Measurements from ENCODE around the gene BDKRB2. TPM values are rescaled to one million over a fixed set of nuclear protein-coding genes. Genes with fewer than 3 reads are reported as not detected.

BDKRB2 gene
- total RNA-seq, 2 donors from 2014 or later, result not detected

GRCh38 chr14:96257900-96258299 lies 53.3 kb downstream of the BDKRB2 start:
- peaks cover 61% of the 10 kb centered on the region for H3K27me3 Mint-ChIP-seq
- no peaks in the 10 kb centered on the region for H3K9me3 ChIP-seq (ENCODE audit: control insufficient read depth, low read length, poor library complexity, severe bottlenecking)
- H3K4me1 Mint-ChIP-seq, result peaks cover 2% of the 10 kb centered on the region
- H3K4me3 Mint-ChIP-seq, result no peak overlapping the region
- peaks cover 6% of the 10 kb centered on the region for H3K36me3 Mint-ChIP-seq (ENCODE audit: low read depth)
- H3K27ac Mint-ChIP-seq, result no peak overlapping the region
- ATAC-seq, result no peak
- no peak for DNase-seq

DNA sequence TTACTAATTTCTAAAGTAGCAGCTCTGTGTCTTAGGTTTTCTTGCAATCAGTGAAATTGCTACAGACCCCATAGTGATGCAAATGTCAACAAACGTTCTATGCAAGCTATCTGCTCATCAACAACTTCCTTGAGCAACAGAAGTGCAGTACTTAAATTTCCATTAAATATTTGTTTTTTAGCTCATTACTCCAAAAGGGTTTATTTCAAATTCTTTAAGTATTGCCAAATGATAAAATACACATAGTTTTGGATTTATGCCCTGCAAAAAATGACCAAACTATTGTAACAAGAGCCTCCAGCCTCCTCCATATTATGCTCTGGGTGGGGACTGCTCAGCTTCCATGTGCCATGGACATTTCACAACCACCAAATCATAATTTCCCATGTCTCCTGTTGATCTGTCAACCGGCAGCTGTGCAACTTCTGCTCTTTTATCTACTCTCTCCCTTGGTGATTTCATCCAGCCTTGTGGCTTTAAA lies 55.7 kb downstream of the BDKRB2 start:
- no peaks in the 10 kb centered on the region for H3K4me1 Mint-ChIP-seq
- ATAC-seq (no peak), DNase-seq (no peak)
- no peak overlapping the region for H3K4me3 Mint-ChIP-seq
- peaks cover 6% of the 10 kb centered on the region for H3K36me3 Mint-ChIP-seq (ENCODE audit: low read depth)
- H3K27ac Mint-ChIP-seq, result no peak overlapping the region
- H3K27me3 Mint-ChIP-seq, result peaks cover 54% of the 10 kb centered on the region
- no peaks in the 10 kb centered on the region for H3K9me3 ChIP-seq (ENCODE audit: control insufficient read depth, low read length, poor library complexity, severe bottlenecking)

DNA sequence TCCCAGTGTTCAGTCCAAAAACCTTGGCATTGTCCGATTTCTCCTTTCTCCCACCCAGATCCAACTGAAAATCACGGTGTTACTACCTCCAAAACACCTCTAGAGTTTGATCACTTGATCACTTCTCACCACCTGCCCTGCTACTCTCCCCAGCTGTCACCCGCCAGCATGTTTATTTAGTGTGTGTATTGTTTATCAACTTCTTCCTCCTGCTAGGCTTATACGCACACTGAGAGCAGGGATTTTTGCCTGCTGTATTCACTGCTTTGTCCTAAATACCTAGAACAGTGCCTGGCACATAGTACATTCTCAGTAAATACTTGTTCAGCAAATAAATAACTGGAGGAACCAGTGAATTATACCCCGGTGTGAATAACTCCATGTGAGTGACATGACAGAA lies 56.4 kb downstream of the BDKRB2 start:
- no peak overlapping the region for H3K4me3 Mint-ChIP-seq
- no peaks in the 10 kb centered on the region for H3K9me3 ChIP-seq (ENCODE audit: control insufficient read depth, low read length, poor library complexity, severe bottlenecking)
- peaks cover 8% of the 10 kb centered on the region for H3K36me3 Mint-ChIP-seq (ENCODE audit: low read depth)
- H3K27ac Mint-ChIP-seq, result no peak overlapping the region
- ATAC-seq (no peak), DNase-seq (no peak)
- no peaks in the 10 kb centered on the region for H3K4me1 Mint-ChIP-seq
- H3K27me3 Mint-ChIP-seq, result peaks cover 52% of the 10 kb centered on the region

DNA sequence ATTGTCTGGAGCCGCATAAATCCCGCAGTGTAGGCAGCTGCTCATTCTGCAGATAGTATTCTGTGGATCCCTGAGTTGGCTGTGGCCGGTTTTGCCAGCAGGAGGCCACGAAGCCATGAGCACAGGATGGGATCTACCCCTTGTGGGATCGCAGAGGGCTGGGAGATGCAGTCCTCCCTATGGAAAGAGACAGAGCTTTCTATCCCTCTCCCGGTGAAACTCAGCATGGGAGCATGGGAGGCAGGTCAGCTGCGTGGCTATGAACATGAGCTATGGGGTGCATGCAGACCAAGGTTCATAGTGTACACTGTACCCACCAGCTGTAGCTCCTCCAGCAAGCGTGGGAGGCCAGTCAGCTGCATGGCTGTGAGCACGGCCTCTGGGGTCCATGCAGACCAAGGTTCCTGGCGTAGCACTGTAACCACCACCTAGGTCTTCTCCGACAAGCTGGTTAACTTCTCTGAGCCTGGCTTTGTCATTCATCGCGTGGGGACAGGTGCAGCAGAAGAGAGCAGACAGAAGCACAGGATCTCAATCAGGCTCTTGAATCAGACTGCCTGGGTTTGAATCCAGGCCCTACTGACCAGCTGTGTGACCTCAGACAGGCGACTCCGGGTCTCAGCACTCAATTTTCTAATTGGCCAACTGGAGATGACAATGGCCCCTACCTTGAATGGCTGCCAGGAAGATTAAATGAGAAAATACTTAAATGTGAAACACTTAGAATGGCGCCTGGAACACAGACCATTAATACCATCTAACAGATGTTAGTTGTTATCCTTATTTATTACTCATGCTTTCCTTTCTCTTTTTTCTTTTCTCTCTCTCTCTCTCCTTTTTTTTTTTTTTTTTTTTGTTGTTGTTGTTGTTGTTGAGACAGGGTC lies 57.4 kb downstream of the BDKRB2 start:
- DNase-seq, result no peak
- Mint-ChIP-seq H3K36me3 (ENCODE audit: low read depth) (peaks cover 11% of the 10 kb centered on the region), H3K4me1 (peaks cover 2% of the 10 kb centered on the region), H3K27me3 (peaks cover 52% of the 10 kb centered on the region), H3K27ac (peak overlapping the region; percentile 62), H3K4me3 (no peak overlapping the region)
- no peaks in the 10 kb centered on the region for H3K9me3 ChIP-seq (ENCODE audit: control insufficient read depth, low read length, poor library complexity, severe bottlenecking)
- ATAC-seq, result no peak

DNA sequence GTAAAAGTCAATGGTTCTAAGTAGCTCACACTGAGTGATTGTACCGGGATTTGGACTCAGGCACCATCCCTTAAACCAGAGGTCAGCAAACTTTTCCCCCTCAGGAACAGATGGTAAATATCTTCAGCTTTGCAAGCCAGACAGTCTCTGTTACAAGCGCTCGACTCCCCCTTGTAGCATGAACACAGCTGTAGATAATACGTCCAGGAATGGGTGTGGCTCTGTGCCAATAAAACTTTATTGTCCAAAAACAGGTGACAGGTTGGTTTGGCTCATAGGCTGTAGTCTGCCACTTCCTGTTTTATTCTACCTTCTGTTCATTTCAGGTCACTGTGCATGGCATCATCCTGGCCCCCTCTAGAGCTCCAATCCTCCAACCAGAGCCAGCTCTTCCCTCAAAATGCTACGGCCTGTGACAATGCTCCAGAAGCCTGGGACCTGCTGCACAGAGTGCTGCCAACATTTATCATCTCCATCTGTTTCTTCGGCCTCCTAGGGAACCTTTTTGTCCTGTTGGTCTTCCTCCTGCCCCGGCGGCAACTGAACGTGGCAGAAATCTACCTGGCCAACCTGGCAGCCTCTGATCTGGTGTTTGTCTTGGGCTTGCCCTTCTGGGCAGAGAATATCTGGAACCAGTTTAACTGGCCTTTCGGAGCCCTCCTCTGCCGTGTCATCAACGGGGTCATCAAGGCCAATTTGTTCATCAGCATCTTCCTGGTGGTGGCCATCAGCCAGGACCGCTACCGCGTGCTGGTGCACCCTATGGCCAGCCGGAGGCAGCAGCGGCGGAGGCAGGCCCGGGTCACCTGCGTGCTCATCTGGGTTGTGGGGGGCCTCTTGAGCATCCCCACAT lies 58.9 kb downstream of the BDKRB2 start:
- Mint-ChIP-seq H3K27ac (no peak overlapping the region), H3K4me1 (peaks cover 3% of the 10 kb centered on the region), H3K27me3 (peaks cover 53% of the 10 kb centered on the region), H3K36me3 (ENCODE audit: low read depth) (peaks cover 11% of the 10 kb centered on the region), H3K4me3 (no peak overlapping the region)
- no peak for ATAC-seq
- DNase-seq, result no peak
- no peaks in the 10 kb centered on the region for H3K9me3 ChIP-seq (ENCODE audit: control insufficient read depth, low read length, poor library complexity, severe bottlenecking)

- Mint-ChIP-seq H3K27ac (no peak overlapping the region), H3K4me1 (peaks cover 3% of the 10 kb centered on the region), H3K36me3 (ENCODE audit: low read depth) (peaks cover 11% of the 10 kb centered on the region), H3K27me3 (peaks cover 53% of the 10 kb centered on the region), H3K4me3 (no peak overlapping the region)
- ATAC-seq (no peak), DNase-seq (no peak)
- no peaks in the 10 kb centered on the region for H3K9me3 ChIP-seq (ENCODE audit: control insufficient read depth, low read length, poor library complexity, severe bottlenecking)
Observed at GRCh38 chr14:96264200-96264553, 59.5 kb downstream of the BDKRB2 start.

DNA sequence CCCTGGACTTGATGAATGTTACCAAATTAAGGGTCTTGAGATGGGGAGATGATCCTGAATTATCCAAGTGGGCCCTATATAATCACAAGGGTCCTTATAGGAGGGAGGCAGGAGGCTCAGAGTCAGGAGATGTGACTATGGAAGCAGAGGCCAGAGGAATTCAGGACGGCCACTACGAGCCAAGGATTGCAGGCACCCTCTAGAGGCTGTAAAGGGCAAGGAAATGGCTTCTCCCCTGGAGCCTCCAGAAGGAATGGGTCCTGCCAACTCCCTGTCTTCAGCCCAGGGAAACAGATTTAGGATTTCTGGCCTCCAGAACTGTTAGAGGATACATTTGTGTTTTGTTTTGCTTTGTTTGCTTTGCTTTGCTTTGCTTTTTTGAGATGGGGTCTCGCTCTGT lies 60.2 kb downstream of the BDKRB2 start:
- H3K4me3 Mint-ChIP-seq, result no peak overlapping the region
- peaks cover 59% of the 10 kb centered on the region for H3K27me3 Mint-ChIP-seq
- ATAC-seq (no peak), DNase-seq (no peak)
- H3K9me3 ChIP-seq (ENCODE audit: control insufficient read depth, low read length, poor library complexity, severe bottlenecking), result no peaks in the 10 kb centered on the region
- H3K27ac Mint-ChIP-seq, result no peak overlapping the region
- peaks cover 11% of the 10 kb centered on the region for H3K36me3 Mint-ChIP-seq (ENCODE audit: low read depth)
- peaks cover 3% of the 10 kb centered on the region for H3K4me1 Mint-ChIP-seq

DNA sequence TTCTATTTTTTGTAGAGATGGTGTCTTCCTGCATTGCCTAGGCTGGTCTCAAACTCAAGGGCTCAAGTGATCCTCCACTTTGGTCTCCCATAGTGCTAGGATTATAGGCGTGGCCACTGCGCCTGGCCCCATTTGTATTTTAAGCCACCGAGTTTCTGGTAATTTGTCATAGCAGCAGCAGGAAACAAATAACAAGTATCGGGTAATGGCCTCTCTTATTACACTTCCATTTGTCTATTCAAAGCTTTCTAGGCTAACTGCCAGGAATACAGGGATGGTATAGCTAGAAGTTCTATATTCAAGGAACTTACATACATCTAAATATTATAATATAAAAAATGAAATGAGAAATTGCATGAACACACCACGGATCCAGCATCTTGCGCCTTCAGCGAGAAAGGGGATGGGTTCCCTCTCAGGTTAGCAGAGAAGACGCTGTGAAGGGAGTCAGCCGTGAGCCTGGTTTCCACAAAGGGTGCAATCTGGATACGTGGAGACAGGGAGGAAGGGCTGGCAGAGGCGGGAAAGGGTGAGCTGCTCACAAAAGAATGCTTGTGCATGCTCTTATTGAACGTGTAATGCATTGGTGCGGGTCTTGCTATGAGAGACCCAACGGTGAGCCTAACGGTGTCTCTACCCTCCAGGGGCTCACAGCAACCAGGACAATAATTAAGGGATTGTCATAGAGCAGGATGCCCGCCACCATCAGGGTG lies 60.9 kb downstream of the BDKRB2 start:
- Mint-ChIP-seq H3K36me3 (ENCODE audit: low read depth) (peaks cover 11% of the 10 kb centered on the region), H3K4me3 (no peak overlapping the region), H3K27me3 (peaks cover 55% of the 10 kb centered on the region), H3K27ac (no peak overlapping the region), H3K4me1 (peaks cover 3% of the 10 kb centered on the region)
- no peak for DNase-seq
- H3K9me3 ChIP-seq (ENCODE audit: control insufficient read depth, low read length, poor library complexity, severe bottlenecking), result no peaks in the 10 kb centered on the region
- no peak for ATAC-seq

DNA sequence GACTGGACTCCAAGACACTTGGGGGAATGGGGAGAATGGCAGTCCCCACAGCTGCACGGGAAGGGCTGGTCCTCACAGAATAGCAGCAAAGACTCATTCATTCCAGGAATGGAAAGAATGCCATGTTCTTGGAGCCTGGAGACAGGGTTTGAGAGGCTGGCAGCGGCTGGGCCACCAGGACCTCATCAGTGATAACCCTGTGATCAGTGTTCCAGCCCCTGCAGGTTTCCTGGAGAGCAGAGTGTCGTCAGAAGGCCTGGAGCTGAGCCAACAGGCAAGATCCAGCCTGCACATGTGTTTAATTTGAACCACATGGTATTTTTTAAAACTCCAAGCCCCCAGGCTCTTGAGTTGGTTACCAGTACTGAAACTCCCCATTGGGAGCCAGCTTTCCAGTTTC lies 62.7 kb downstream of the BDKRB2 start:
- Mint-ChIP-seq H3K36me3 (ENCODE audit: low read depth) (peaks cover 6% of the 10 kb centered on the region), H3K27me3 (peaks cover 46% of the 10 kb centered on the region), H3K4me3 (no peak overlapping the region), H3K4me1 (peaks cover 3% of the 10 kb centered on the region), H3K27ac (no peak overlapping the region)
- H3K9me3 ChIP-seq (ENCODE audit: control insufficient read depth, low read length, poor library complexity, severe bottlenecking), result no peaks in the 10 kb centered on the region
- DNase-seq (no peak), ATAC-seq (no peak)

- ATAC-seq (no peak), DNase-seq (no peak)
- Mint-ChIP-seq H3K27ac (no peak overlapping the region), H3K36me3 (ENCODE audit: low read depth) (peaks cover 6% of the 10 kb centered on the region), H3K27me3 (peaks cover 46% of the 10 kb centered on the region), H3K4me3 (no peak overlapping the region), H3K4me1 (peaks cover 3% of the 10 kb centered on the region)
- H3K9me3 ChIP-seq (ENCODE audit: control insufficient read depth, low read length, poor library complexity, severe bottlenecking), result no peaks in the 10 kb centered on the region
Observed at GRCh38 chr14:96267916-96268315, 63.3 kb downstream of the BDKRB2 start.

GRCh38 chr14:96268431-96269358 lies 64.1 kb downstream of the BDKRB2 start:
- H3K9me3 ChIP-seq (ENCODE audit: control insufficient read depth, low read length, poor library complexity, severe bottlenecking), result no peaks in the 10 kb centered on the region
- DNase-seq (no peak), ATAC-seq (no peak)
- Mint-ChIP-seq H3K27ac (no peak overlapping the region), H3K27me3 (peaks cover 40% of the 10 kb centered on the region), H3K36me3 (ENCODE audit: low read depth) (peaks cover 6% of the 10 kb centered on the region), H3K4me1 (peaks cover 3% of the 10 kb centered on the region), H3K4me3 (no peak overlapping the region)

DNA sequence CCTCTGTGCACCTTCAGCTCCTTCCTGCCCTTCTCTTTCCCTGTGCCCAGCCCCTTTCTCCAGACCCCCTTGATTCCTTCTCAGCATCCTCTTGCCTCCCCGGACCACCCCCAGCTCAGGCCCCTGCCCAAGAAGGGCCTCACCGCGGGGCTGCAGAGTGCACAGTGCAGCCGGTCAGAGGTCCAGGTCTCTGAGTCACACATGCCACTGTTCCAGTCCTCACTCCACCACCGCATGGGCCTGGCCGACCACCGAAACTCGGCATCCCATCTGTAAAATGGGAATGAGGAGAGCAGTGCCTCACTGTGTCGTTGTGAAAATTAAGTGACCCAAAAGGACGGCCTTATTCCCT lies 64.7 kb downstream of the BDKRB2 start:
- Mint-ChIP-seq H3K36me3 (ENCODE audit: low read depth) (peaks cover 6% of the 10 kb centered on the region), H3K27ac (no peak overlapping the region), H3K27me3 (peaks cover 33% of the 10 kb centered on the region), H3K4me1 (peaks cover 3% of the 10 kb centered on the region), H3K4me3 (no peak overlapping the region)
- H3K9me3 ChIP-seq (ENCODE audit: control insufficient read depth, low read length, poor library complexity, severe bottlenecking), result no peaks in the 10 kb centered on the region
- no peak for ATAC-seq
- no peak for DNase-seq

All from T-helper 17 cell (primary cell).